ENCODE data around the gene MTURN.

The MTURN gene

GRCh38 chr7:30119890-30120577, 14.8 kb upstream of the MTURN start:
- no peak overlapping the region for H3K27ac ChIP-seq
- TF ChIP-seq POLR2AphosphoS5 (IDR thresholded peaks at IDR 0.05; ENCODE audit: borderline replicate concordance, low read depth, low read length) (no peak), FOXP2 (optimal IDR thresholded peaks at IDR 0.05; ENCODE audit: control extremely low read depth, extremely low read length, insufficient read depth) (no peak), EZH2 (IDR thresholded peaks at IDR 0.05) (no peak)
- H3K36me3 ChIP-seq (ENCODE audit: insufficient read depth, low read length), result no peaks in the 10 kb centered on the region
- no peak for DNase-seq (ENCODE audit: low read depth, low spot score)
- H3K9me3 ChIP-seq (ENCODE audit: low read depth, low read length), result no peaks in the 10 kb centered on the region
- no peak overlapping the region for H3K4me3 ChIP-seq
- H3K9ac ChIP-seq (ENCODE audit: insufficient read length), result no peak overlapping the region

GRCh38 chr7:30133736-30134610, 813 bp upstream of the MTURN start:
- Histone ChIP-seq H3K9me3 (ENCODE audit: low read depth, low read length) (no peaks in the 10 kb centered on the region), H3K36me3 (ENCODE audit: insufficient read depth, low read length) (no peaks in the 10 kb centered on the region), H3K27ac (no peak overlapping the region), H3K9ac (ENCODE audit: insufficient read length) (peak overlapping the region; percentile 20), H3K4me3 (peak overlapping the region; percentile 88)
- TF ChIP-seq POLR2AphosphoS5 (IDR thresholded peaks at IDR 0.05; ENCODE audit: borderline replicate concordance, low read depth, low read length) (no peak), FOXP2 (optimal IDR thresholded peaks at IDR 0.05; ENCODE audit: control extremely low read depth, extremely low read length, insufficient read depth) (no peak), EZH2 (IDR thresholded peaks at IDR 0.05) (no peak)
- DNase-seq (ENCODE audit: low read depth, low spot score), result no peak

GRCh38 chr7:30135301-30136116, 723 bp downstream of the MTURN start:
- H3K9ac ChIP-seq (ENCODE audit: insufficient read length), result peak overlapping the region; percentile 69
- H3K27ac ChIP-seq, result no peak overlapping the region
- H3K36me3 ChIP-seq (ENCODE audit: insufficient read depth, low read length), result no peaks in the 10 kb centered on the region
- peak overlapping the region; percentile 86 for H3K4me3 ChIP-seq
- no peaks in the 10 kb centered on the region for H3K9me3 ChIP-seq (ENCODE audit: low read depth, low read length)
- DNase-seq (ENCODE audit: low read depth, low spot score), result no peak
- TF ChIP-seq POLR2AphosphoS5 (IDR thresholded peaks at IDR 0.05; ENCODE audit: borderline replicate concordance, low read depth, low read length) (no peak), EZH2 (IDR thresholded peaks at IDR 0.05) (no peak), FOXP2 (optimal IDR thresholded peaks at IDR 0.05; ENCODE audit: control extremely low read depth, extremely low read length, insufficient read depth) (no peak)

- Histone ChIP-seq H3K36me3 (ENCODE audit: insufficient read depth, low read length) (no peaks in the 10 kb centered on the region), H3K27ac (no peak overlapping the region), H3K9ac (ENCODE audit: insufficient read length) (peak overlapping the region; percentile 12), H3K4me3 (peak overlapping the region; percentile 86), H3K9me3 (ENCODE audit: low read depth, low read length) (no peaks in the 10 kb centered on the region)
- TF ChIP-seq POLR2AphosphoS5 (IDR thresholded peaks at IDR 0.05; ENCODE audit: borderline replicate concordance, low read depth, low read length), result no peak
- DNase-seq (ENCODE audit: low read depth, low spot score), result no peak
Observed at GRCh38 chr7:30136117-30136731, 1.4 kb downstream of the MTURN start.

GRCh38 chr7:30136743-30137485, 2.1 kb downstream of the MTURN start:
- Histone ChIP-seq H3K27ac (no peak overlapping the region), H3K36me3 (ENCODE audit: insufficient read depth, low read length) (no peaks in the 10 kb centered on the region), H3K9me3 (ENCODE audit: low read depth, low read length) (no peaks in the 10 kb centered on the region), H3K4me3 (no peak overlapping the region), H3K9ac (ENCODE audit: insufficient read length) (no peak overlapping the region)
- no peak for TF ChIP-seq POLR2AphosphoS5 (IDR thresholded peaks at IDR 0.05; ENCODE audit: borderline replicate concordance, low read depth, low read length)
- TF ChIP-seq FOXP2 (optimal IDR thresholded peaks at IDR 0.05; ENCODE audit: control extremely low read depth, extremely low read length, insufficient read depth), result no peak
- no peak for TF ChIP-seq EZH2 (IDR thresholded peaks at IDR 0.05)
- DNase-seq (ENCODE audit: low read depth, low spot score), result no peak

DNA sequence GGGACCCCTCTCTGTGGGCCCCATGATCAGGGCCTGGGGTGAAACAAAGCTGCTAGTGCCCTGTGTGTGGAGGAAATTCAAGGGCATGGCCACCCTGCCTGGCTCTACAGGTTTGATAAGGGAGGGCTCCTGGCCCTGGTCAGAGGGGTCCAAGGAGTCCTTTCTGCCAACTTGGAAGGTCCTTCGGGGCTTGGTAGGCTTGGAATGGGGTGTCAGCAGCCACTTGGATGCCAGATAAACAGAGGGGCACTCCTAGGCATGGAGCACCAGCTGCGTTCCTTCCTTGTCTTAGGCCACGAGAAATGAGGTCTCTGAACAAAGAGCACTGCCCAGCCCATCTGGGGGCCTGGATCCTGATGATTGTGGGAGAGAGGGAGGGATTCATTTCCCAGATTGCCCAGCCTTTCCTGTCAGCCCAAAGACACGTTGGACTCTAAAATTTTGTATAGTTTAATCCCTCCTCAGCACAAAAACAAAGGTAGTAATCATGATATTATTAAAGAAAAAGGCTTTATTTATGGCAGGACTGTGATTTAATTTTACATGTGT, 5.1 kb downstream of the MTURN start:
- no peak for DNase-seq (ENCODE audit: low read depth, low spot score)
- Histone ChIP-seq H3K9me3 (ENCODE audit: low read depth, low read length) (no peaks in the 10 kb centered on the region), H3K4me3 (no peak overlapping the region), H3K36me3 (ENCODE audit: insufficient read depth, low read length) (no peaks in the 10 kb centered on the region), H3K9ac (ENCODE audit: insufficient read length) (no peak overlapping the region), H3K27ac (no peak overlapping the region)
- no peak for TF ChIP-seq EZH2 (IDR thresholded peaks at IDR 0.05)
- TF ChIP-seq POLR2AphosphoS5 (IDR thresholded peaks at IDR 0.05; ENCODE audit: borderline replicate concordance, low read depth, low read length), result no peak
- no peak for TF ChIP-seq FOXP2 (optimal IDR thresholded peaks at IDR 0.05; ENCODE audit: control extremely low read depth, extremely low read length, insufficient read depth)

DNA sequence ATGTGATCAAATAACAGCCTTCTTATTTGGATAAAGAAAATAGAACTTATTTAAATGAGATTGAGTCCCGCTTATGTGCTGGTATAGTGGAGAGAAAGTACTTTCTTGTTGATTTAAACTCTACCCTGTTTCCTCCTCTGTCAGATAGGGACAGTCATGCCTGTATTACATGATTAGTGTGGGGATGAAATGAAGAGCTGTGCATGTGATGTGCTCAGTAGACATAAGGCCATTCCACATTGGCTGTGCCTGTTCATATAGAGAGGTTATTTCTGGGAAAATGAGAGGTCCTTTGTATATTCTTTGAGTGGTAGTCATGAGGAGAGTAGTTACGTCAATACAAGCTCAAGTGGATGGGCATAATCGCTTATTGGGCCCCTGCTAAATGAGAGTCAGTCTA, 5.7 kb downstream of the MTURN start:
- Histone ChIP-seq H3K9me3 (ENCODE audit: low read depth, low read length) (no peaks in the 10 kb centered on the region), H3K27ac (no peak overlapping the region), H3K9ac (ENCODE audit: insufficient read length) (no peak overlapping the region), H3K4me3 (no peak overlapping the region), H3K36me3 (ENCODE audit: insufficient read depth, low read length) (no peaks in the 10 kb centered on the region)
- DNase-seq (ENCODE audit: low read depth, low spot score), result no peak
- TF ChIP-seq FOXP2 (optimal IDR thresholded peaks at IDR 0.05; ENCODE audit: control extremely low read depth, extremely low read length, insufficient read depth) (no peak), EZH2 (IDR thresholded peaks at IDR 0.05) (no peak)
